Urinary bladder (tissue), 4 donors: ENCODE results near the gene PREPL. TPM values are rescaled to one million over a fixed set of nuclear protein-coding genes. Genes with fewer than 3 reads are reported as not detected.
"Not testable (repeated sequence)": the region's sequence is repeated elsewhere in the genome, so short reads cannot be mapped to it uniquely, and the experiment has no call there.

Experiments used
- DNase-seq: peaks from one replicate; pipeline ENCODE4 v3.0.0-alpha.2; 2015; ENCODE audit errors: extremely low spot score
- H3K27ac ChIP-seq: one replicate; pipeline ENCODE4 v1.5.1; 2013; ENCODE audit warnings: low read depth, mild to moderate bottlenecking, moderate library complexity
- H3K36me3 ChIP-seq: one replicate; pipeline ENCODE4 v1.6.1; 2013; ENCODE audit warnings: mild to moderate bottlenecking, moderate library complexity; ENCODE audit not compliant: insufficient read depth
- H3K4me1 ChIP-seq: one replicate; pipeline ENCODE4 v1.6.1; 2013; ENCODE audit warnings: mild to moderate bottlenecking, moderate library complexity; ENCODE audit not compliant: insufficient read depth
- H3K4me3 ChIP-seq: one replicate; pipeline ENCODE4 v1.5.1; 2013; ENCODE audit warnings: low read depth, low read length
- WGBS: extraction: QIAGEN DNeasy Blood & Tissue Kit; methylation state at CpG from one replicate; pipeline ENCODE4 v1.1.7; 2013; 5-methylcytosine and 5-hydroxymethylcytosine counted together
- polyA plus RNA-seq: library from polyadenylated mRNA; stranded (reverse); fragments of 200-250 nt; gene quantifications from one replicate; pipeline ENCODE4 v1.2.3, GENCODE V29; 2013
- total RNA-seq: library from RNA; depleted of rRNA; stranded (reverse); fragments of >200 nt; gene quantifications from one replicate; pipeline ENCODE4 v1.2.3, GENCODE V29; 2014
- donor health status: healthy with polysubstance abuse.
- donor health status: healthy.

Gene PREPL
- total RNA-seq (104 TPM), polyA plus RNA-seq (30.2 TPM)

DNA sequence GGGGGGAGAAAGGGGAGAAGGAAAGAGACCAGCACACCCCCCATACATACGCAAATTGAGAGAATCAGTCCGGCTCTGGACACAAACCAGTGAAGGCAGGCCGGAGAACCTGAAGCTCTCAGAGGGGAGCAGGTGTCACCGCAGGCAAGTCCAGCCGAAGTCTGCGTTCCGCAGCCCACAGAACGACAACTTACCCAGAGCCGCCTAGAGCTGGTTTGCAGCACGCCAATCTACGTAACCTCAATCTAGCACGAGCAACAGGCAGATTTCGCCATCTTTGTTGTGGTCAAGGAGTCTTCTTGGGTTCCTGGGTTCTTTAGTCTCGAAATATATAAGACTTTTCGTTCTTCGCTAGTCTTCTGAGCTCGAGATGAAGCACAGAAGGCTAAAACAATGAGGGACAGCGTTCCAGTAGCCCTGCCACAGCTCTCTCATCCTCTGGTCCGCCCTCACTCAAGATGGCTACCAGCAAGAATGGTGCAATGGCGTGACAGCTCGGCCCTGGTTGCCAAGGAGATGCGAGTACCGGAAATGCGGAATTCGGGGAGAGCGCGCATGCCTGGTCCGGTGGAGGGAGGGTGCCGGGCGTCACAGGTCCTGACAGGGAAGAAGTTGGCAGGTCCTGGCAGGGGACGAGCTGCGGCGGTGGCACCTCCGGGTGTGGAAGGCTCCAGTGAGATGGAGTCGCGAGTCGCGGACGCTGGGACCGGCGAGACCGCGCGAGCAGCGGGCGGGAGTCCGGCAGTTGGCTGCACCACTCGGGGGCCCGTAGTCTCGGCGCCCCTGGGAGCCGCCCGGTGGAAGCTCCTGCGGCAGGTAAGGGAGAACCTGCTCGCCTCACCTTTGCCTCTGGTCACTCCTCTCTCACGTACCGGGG, at the start of gene PREPL, which contains the start of gene CAMKMT:
PREPL (minus strand) TSS at position 165 of the 877 bp plus-strand sequence. CDS start 15,152 bp downstream, outside the sequence.
CAMKMT (plus strand) TSS at position 618 of the 877 bp plus-strand sequence.
- Histone ChIP-seq H3K36me3 (no peaks in the 10 kb centered on the region), H3K4me3 (peak within 1 kb of the TSS; percentile 73), H3K4me1 (peaks cover 2% of the 10 kb centered on the region), H3K27ac (peak within 1 kb of the TSS; percentile 77)
- WGBS = under 1% methylated on average over 57 of the region's 57 CpGs
- peak; percentile 99 for DNase-seq

DNA sequence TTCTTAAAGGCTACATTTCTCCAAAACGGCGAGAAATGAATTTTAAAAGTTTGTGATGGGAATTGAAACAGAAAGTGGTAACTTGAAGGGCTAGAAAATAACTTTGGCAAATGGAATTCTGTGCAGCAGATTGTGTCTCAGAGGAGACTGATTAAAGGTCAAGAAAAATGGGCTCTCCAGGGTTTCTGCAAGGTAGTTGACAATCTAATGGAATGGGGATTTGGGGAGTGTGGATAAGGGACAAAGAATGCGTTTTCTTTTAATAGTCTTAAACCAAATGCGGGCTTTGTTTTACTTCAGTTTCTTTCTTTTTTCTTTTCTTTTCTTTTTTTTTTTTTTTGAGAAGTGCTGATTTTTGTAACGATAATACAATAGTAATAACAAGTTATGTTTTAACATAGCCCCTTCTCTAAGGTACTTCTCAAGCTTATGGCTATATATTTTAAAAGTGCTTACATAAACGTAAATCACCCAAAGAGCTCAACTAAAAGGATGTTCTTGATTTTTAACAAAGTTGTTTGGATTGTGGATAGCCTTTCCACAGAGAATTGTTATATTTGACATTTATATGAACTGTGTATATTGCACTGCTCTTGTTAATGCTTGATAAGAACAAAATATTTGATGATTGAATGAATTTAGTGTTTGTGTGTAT, 37.1 kb upstream of the PREPL start:
- WGBS = 64% methylated on average over 6 of the region's 6 CpGs

DNA sequence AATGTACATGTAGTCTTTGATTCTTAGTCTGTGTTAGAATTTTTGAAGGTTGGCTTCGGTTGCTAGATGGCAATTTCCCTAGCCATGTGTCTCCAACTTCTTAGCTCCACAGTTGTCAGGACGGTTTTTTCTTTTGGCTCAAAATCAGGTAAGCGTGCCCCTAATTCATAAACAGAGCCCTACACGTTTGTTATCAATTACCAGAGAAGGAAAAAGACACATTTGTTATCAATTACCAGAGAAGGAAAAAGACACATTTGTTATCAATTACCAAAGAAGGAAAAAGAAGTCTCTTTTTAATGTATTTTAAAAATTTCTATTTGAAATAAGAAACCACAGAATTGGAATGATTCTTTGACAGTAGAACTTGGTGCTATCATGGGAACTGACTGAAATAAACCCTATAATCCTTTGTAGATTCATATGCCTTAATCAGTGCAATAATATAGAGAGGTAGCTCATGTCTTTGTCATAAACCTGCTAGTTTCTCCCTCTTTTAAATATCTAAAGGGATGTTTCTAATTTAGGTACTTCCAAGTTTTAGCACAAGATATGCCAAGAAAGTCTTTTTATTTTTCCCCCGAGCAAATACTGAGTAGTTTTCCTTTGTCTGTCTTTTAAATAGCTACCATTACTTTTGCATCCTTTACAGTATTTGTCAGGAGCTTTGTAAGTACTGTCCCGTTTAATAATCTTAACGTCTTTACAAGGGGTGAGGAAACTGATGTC, 36.3 kb upstream of the PREPL start:
- no peaks in the 10 kb centered on the region for H3K36me3 ChIP-seq
- DNase-seq = no peak
- WGBS = 39% methylated on average over 7 of the region's 7 CpGs
- H3K27ac ChIP-seq = no peak overlapping the region
- H3K4me1 ChIP-seq = no peaks in the 10 kb centered on the region
- H3K4me3 ChIP-seq = no peak overlapping the region

More for the DNA sequence above, 37.1 kb upstream of the PREPL start:
- Histone ChIP-seq H3K4me1 (no peaks in the 10 kb centered on the region), H3K4me3 (no peak overlapping the region), H3K36me3 (no peaks in the 10 kb centered on the region), H3K27ac (no peak overlapping the region)
- no peak for DNase-seq

DNA sequence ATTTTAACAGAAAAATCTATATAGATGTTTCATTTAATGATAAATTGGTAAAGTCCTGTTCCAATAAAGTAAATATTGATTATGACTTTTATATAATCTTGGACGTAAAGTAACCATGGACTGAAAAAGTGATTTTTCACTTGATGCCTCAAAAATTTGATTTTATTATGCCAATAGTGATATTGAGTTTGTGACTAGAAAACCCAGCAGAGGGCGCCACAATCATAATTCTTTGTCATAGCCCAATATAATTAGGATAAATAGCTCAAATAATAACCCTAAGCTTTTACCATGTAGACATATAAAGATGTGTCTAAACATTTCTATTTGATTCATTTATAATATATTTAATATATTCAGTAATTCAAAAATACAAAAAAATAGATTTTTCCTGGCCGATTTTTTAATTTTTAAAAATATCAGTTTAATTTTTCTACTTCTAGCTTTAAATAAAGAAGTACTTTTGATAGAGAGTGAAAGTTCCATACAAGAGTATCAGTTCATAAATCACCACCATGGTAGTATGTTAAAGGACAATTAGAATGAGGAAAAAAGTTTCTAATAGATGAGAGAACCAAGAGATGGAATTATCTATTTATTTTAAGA, 31.1 kb upstream of the PREPL start:
- H3K27ac ChIP-seq = no peak overlapping the region
- DNase-seq = no peak
- H3K36me3 ChIP-seq = no peaks in the 10 kb centered on the region
- no peak overlapping the region for H3K4me3 ChIP-seq
- no peaks in the 10 kb centered on the region for H3K4me1 ChIP-seq
- 63% methylated on average over 3 of the region's 3 CpGs for WGBS

DNA sequence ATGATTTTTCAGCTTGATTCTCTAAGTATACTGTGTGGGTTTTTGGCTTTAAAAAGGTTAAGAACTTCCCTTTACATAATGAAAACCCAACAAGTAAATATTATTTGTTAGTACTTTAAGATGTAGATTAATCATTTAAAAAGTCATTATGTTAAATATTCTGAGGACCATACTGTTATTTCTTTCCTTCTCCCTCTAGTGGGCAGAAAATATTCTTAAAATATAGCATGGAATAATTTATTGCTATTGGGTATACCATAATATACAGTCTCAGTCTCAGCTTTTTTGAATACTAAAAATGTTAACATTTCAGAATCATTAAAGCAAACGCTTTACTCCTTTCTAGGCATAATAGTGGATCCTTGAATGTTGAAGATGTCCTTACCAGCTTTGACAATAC, 28.6 kb upstream of the PREPL start:
- Histone ChIP-seq H3K4me3 (no peak overlapping the region), H3K36me3 (no peaks in the 10 kb centered on the region), H3K27ac (no peak overlapping the region), H3K4me1 (no peaks in the 10 kb centered on the region)
- 85% methylated on average over 1 of the region's 1 CpG for WGBS
- DNase-seq = no peak

DNA sequence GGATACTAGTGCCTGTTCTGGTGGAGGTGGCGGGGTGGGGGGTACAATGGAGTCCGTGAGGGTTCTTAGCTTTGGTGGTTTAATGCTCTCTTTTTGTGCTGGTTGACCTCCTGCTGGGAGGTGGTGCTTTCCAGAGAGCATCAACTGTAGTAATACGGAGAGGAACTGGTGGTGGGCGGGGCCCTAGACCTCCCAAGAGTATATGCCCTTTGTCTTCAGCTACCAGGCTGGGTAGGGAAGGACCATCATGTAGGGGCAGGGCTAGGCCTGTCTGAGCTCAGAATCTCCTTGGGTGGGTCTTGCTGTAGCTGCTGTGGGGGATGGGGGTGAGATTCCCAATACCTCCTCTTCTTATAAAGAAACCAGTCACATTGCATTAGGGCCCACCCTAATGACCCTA, 27.6 kb upstream of the PREPL start:
- 70% methylated on average over 4 of the region's 4 CpGs for WGBS
- Histone ChIP-seq H3K4me3 (no peak overlapping the region), H3K36me3 (no peaks in the 10 kb centered on the region), H3K4me1 (no peaks in the 10 kb centered on the region), H3K27ac (no peak overlapping the region)
- no peak for DNase-seq

DNA sequence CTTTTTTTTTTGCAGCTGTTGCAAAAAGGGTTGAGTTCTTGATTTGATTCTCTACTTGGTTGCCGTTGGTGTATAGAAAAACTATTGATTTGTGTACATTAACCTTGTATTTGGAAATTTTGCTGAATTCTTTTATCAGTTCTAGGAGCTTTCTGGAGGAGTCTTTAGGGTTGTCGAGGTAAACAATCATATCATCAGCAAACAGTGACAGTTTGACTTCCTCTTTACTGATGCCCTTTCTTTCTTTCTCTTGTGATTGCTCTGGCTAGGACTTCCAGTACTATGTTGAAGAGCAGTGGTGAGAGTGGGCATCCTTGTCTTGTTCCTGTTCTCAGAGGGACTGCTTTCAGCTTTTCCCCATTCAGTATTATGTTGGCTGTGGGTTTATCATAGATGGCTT, 23.9 kb upstream of the PREPL start:
- not testable (repeated sequence) for H3K4me1 ChIP-seq, DNase-seq, H3K36me3 ChIP-seq, H3K27ac ChIP-seq, H3K4me3 ChIP-seq
- 88% methylated on average over 2 of the region's 2 CpGs for WGBS

DNA sequence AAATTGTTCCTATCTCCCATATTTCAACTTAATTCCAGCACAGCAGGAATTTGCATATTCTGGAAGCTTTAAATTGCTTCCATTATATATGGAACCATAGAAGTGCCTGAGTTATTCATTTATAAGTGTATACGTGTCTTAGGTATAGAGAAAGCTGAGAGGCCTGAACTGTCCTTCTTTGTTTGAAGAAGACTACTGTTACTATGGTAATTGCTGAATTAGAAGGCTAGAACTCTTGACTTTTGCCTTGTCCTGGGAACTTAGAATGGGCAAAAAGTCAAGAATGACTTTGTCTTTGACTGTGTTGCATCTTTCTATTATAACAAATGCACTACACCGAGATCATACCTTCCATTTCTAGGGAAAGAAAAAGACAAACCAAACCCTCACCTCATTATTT, 16.2 kb upstream of the PREPL start:
- Histone ChIP-seq H3K36me3 (no peaks in the 10 kb centered on the region), H3K4me3 (no peak overlapping the region), H3K4me1 (no peaks in the 10 kb centered on the region), H3K27ac (no peak overlapping the region)
- WGBS = 96% methylated on average over 2 of the region's 2 CpGs
- DNase-seq = no peak

DNA sequence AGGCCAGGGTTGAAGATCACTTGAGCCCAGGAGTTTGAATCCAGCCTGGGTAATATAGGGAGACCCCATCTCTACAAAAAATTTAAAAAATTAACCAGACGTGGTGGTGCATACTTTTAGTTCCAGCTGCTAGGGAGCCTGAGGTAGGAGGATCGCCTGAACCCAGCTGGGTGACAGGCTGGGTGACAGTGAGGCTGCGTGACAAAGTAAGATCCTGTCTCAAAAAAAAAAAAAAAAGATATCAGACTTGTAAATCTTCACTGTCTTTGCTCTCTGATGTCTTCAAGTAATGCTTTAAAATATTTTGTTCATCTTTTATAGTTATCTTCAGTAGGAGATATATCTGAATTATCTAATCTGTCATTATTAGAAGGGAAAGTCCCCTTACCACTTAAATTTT, 11.0 kb upstream of the PREPL start:
- no peak overlapping the region for H3K27ac ChIP-seq
- DNase-seq = no peak
- WGBS = 90% methylated on average over 3 of the region's 3 CpGs
- H3K36me3 ChIP-seq = peaks cover 2% of the 10 kb centered on the region
- H3K4me1 ChIP-seq = no peaks in the 10 kb centered on the region
- H3K4me3 ChIP-seq = no peak overlapping the region

DNA sequence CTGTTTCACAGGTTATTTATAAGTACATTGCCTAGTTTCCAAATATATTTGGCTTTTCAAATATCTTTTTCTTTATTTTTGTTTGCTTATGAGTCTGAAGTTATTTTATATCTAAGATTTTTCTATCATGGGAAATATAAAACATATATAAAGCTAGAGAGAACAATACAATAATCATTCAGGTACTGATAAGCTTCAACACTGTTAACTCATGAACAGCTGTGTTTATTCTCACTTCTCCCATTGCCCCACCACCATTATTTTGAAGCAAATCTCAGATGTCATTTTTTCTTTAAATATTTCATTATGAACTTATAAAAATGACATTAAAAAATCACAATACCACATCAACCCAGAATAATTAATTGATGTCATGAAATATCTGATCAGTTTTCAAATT, 10.2 kb upstream of the PREPL start:
- Histone ChIP-seq H3K4me3 (no peak overlapping the region), H3K36me3 (peaks cover 2% of the 10 kb centered on the region), H3K27ac (no peak overlapping the region), H3K4me1 (no peaks in the 10 kb centered on the region)
- no peak for DNase-seq

DNA sequence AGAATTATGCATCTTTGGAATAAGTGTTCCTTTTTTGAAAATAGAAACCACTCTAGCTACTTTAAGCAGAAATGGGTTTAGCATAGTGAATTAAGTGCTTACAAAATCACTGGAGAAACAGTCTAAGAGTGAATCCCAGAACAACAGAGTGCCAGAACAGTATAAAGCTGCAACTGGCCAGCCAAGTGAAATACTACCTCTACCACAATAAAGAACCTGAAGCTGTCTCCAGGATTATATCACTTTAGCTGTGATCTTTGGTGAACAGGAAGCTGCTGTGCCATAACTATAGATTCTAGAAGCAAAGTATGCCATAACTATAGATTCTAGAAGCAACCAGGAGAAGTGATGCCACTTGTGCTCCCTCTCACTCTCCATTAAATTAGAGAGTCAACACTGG, 8.1 kb upstream of the PREPL start:
- Histone ChIP-seq H3K27ac (no peak overlapping the region), H3K4me1 (no peaks in the 10 kb centered on the region), H3K36me3 (peaks cover 2% of the 10 kb centered on the region), H3K4me3 (no peak overlapping the region)
- DNase-seq = no peak

DNA sequence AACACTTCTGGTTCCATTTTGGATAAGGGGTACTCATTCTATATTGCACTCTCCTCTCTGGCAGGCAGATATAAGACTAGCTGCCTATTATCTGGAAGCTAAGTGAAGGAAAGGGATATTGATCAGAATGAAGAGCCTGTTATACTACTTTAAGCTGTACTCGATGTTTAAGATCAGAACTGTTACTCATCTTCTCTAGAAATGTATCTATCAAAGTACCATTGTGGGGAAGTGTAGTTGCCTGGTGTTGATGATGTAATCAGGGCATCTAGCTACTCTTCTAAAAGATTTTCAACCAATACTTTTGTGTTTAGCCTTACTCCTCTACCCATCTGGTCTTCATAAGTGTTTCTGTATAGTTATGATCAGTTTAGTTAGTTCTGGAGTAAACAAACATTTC, 6.3 kb upstream of the PREPL start:
- Histone ChIP-seq H3K4me3 (no peak overlapping the region), H3K27ac (no peak overlapping the region), H3K4me1 (no peaks in the 10 kb centered on the region), H3K36me3 (peaks cover 2% of the 10 kb centered on the region)
- DNase-seq = no peak
- WGBS = 89% methylated on average over 1 of the region's 1 CpG

DNA sequence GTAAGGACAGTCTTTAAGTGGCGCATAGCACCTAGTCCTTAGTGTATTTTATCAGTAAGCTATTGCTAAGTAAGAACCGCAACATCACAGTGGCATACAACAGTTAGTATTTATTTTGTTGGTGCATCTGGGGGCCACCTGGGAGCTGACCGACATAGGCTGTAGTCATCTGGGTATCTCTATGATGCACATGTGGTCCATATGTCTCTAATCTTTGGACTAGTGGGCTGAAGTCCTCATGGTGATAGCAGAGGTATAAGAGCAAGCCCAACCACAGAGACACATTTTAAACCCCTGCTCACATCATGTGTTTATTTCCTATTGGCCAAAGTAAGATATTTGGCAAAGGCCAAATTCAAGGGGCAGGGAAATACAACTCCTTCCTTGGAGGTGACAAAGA, 3.3 kb upstream of the PREPL start:
- Histone ChIP-seq H3K4me3 (no peak overlapping the region), H3K36me3 (no peaks in the 10 kb centered on the region), H3K27ac (no peak overlapping the region), H3K4me1 (peaks cover 2% of the 10 kb centered on the region)
- DNase-seq = no peak
- WGBS = 92% methylated on average over 3 of the region's 3 CpGs
